GM12878 (cell line): Measurements from ENCODE around the gene KCNV2. TPM values are rescaled to one million over a fixed set of nuclear protein-coding genes. Genes with fewer than 3 reads are reported as not detected.

ENCODE experiments used
- ATAC-seq: fragments of 200-7000 bp; cut with Tn5 transposase; 3 replicates; pipeline ENCODE4 v1.9.1; 2020; ENCODE audit warnings: mild to moderate bottlenecking, moderate library complexity
- BruUV-seq: library from RNA; stranded (reverse); fragments of 400-500 nt; replicated peaks from 2 replicates; lab custom pipeline; 2021; lab: Mats Ljungman, UMichigan
- CTCF ChIA-PET: fragments of 300-600 bp; sonication (Branson Sonifier 250); formaldehyde crosslinking; extraction: SDS; loops from one replicate; lab custom pipeline; 2021; ENCODE audit warnings: inconsistent platforms; lab: Yijun Ruan, JAX
- POLR2A ChIA-PET: fragments of 350-600 bp; formaldehyde crosslinking; extraction: SDS; loops from one replicate; lab custom pipeline; 2021; ENCODE audit warnings: inconsistent platforms; lab: Charles Lee
- RAD21 ChIA-PET: fragments of 300-600 bp; sonication (Branson Sonifier 250); formaldehyde crosslinking; loops from one replicate; lab custom pipeline; 2023; ENCODE audit warnings: antibody characterized with exemption; ENCODE audit not compliant: unreplicated experiment; lab: Charles Lee
- SMC1A ChIA-PET: fragments of 300-600 bp; sonication (Branson Sonifier 250); formaldehyde crosslinking; loops from one replicate; lab custom pipeline; 2023; ENCODE audit not compliant: unreplicated experiment, uncharacterized antibody; lab: Charles Lee
- DNase-seq: peaks from one replicate; pipeline ENCODE4 v3.0.0-alpha.2; 2011; ENCODE audit warnings: low read depth, low spot score
- FAIRE-seq: peaks from 3 replicates; lab custom pipeline; 2011; peaks lifted over from hg19 to GRCh38; lab: Jason Lieb, UNC
- H2AFZ ChIP-seq: 2 replicates; pipeline ENCODE4 v1.6.0; 2011; ENCODE audit warnings: low read depth, low read length, control low read depth; ENCODE audit not compliant: control insufficient read depth
- H3K27ac ChIP-seq: 2 replicates; pipeline ENCODE4 v1.5.1; 2011; ENCODE audit warnings: control low read depth; ENCODE audit not compliant: control insufficient read depth, insufficient read depth
- H3K27me3 ChIP-seq, 2 experiments: replicated peaks in 1 of 2; 2 replicates each; pipeline versions ENCODE4 v1.6.0 to v1.6.1; 2011; ENCODE audit warnings: low read length in 1 of 2; ENCODE audit not compliant: control insufficient read depth in 2 of 2, insufficient read depth in 2 of 2
- H3K36me3 ChIP-seq, 2 experiments: 2 replicates each; pipeline ENCODE4 v1.5.1; 2011; ENCODE audit warnings: low read length in 1 of 2; ENCODE audit not compliant: control insufficient read depth in 2 of 2, insufficient read depth in 2 of 2
- H3K4me1 ChIP-seq: 2 replicates; pipeline ENCODE4 v1.6.1; 2011; ENCODE audit warnings: mild to moderate bottlenecking, low read length, moderate library complexity, mixed read lengths; ENCODE audit not compliant: control insufficient read depth, insufficient read depth
- H3K4me2 ChIP-seq: 2 replicates; pipeline ENCODE4 v1.6.0; 2011; ENCODE audit warnings: control low read depth; ENCODE audit not compliant: control insufficient read depth, insufficient read depth
- H3K4me3 ChIP-seq: fragments of 200-600 bp; sonication (generic); 2 replicates; pipeline ENCODE4 v1.5.1; 2016
- H3K79me2 ChIP-seq: 2 replicates; pipeline ENCODE4 v1.6.0; 2011; ENCODE audit warnings: low read length; ENCODE audit not compliant: control insufficient read depth, insufficient read depth
- H3K9ac ChIP-seq: 2 replicates; pipeline ENCODE4 v1.8.0; 2011; ENCODE audit warnings: low read length, control low read depth, mixed read lengths; ENCODE audit not compliant: control insufficient read depth, insufficient read depth
- H3K9me3 ChIP-seq: replicated peaks from 3 replicates; pipeline ENCODE4 v1.5.1; 2011; ENCODE audit warnings: mild to moderate bottlenecking, low read length; ENCODE audit not compliant: control insufficient read depth, insufficient read depth
- H4K20me1 ChIP-seq: 2 replicates; pipeline ENCODE4 v1.6.0; 2011; ENCODE audit not compliant: control insufficient read depth, insufficient read depth
- E2F8 ChIP-seq: fragments of 450-650 bp; IDR thresholded peaks from 2 replicates; pipeline ENCODE4 v1.6.1; 2018; ENCODE audit warnings: mild to moderate bottlenecking, low read depth, moderate library complexity; ENCODE audit not compliant: partially characterized antibody
- FOXM1 ChIP-seq: IDR thresholded peaks from 2 replicates; pipeline ENCODE4 v1.6.1; 2012; ENCODE audit warnings: low read depth, mild to moderate bottlenecking, inconsistent platforms, low read length, moderate library complexity
- HDAC2 ChIP-seq: fragments of 200-600 bp; sonication (generic); IDR thresholded peaks from 2 replicates; pipeline ENCODE4 v1.6.1; 2017
- JUNB ChIP-seq: IDR thresholded peaks from 2 replicates; pipeline ENCODE4 v1.6.1; 2016; ENCODE audit warnings: antibody characterized with exemption, mild to moderate bottlenecking
- KLF5 ChIP-seq: fragments of 450-650 bp; IDR thresholded peaks from 2 replicates; pipeline ENCODE4 v1.6.1; 2014; ENCODE audit warnings: mild to moderate bottlenecking; ENCODE audit not compliant: partially characterized antibody
- NKRF ChIP-seq: fragments of 450-650 bp; conservative IDR thresholded peaks from 2 replicates; pipeline ENCODE4 v1.6.1; 2017; ENCODE audit warnings: mild to moderate bottlenecking, moderate library complexity
- NR2C1 ChIP-seq: fragments of 450-650 bp; IDR thresholded peaks from 2 replicates; pipeline ENCODE4 v1.6.1; 2017; ENCODE audit warnings: antibody characterized with exemption, mild to moderate bottlenecking, moderate library complexity
- NRF1 ChIP-seq: conservative IDR thresholded peaks from 2 replicates; pipeline ENCODE4 v1.6.1; 2011; ENCODE audit warnings: mild to moderate bottlenecking, low read depth, low read length, improper control_type of control experiment
- POU2F2 ChIP-seq: IDR thresholded peaks from 3 replicates; pipeline ENCODE4 v1.6.1; 2011; ENCODE audit warnings: low read depth, mild to moderate bottlenecking, low read length, borderline replicate concordance
- RBBP5 ChIP-seq: fragments of 200-600 bp; sonication (generic); conservative IDR thresholded peaks from 2 replicates; pipeline ENCODE4 v1.6.1; 2016
- SIN3A ChIP-seq: IDR thresholded peaks from 2 replicates; pipeline ENCODE4 v1.6.1; 2012; ENCODE audit warnings: low read depth, low read length, improper control_type of control experiment
- SMAD1 ChIP-seq: fragments of 450-650 bp; IDR thresholded peaks from 2 replicates; pipeline ENCODE4 v1.6.1; 2018; ENCODE audit warnings: mild to moderate bottlenecking, low read depth; ENCODE audit not compliant: partially characterized antibody
- SREBF1 ChIP-seq: IDR thresholded peaks from 2 replicates; pipeline ENCODE4 v1.6.1; 2012; ENCODE audit warnings: mild to moderate bottlenecking, low read length
- SRF ChIP-seq, 2 experiments: IDR thresholded peaks; 2 replicates each; pipeline ENCODE4 v1.6.1; 2011; ENCODE audit warnings: low read depth in 2 of 2, low read length in 2 of 2, mild to moderate bottlenecking in 1 of 2, moderate library complexity in 1 of 2
- STAT3 ChIP-seq: IDR thresholded peaks from 2 replicates; pipeline ENCODE4 v1.6.1; 2011; ENCODE audit warnings: low read depth, low read length, improper control_type of control experiment
- USF1 ChIP-seq: IDR thresholded peaks from 2 replicates; pipeline ENCODE4 v1.6.1; 2011; ENCODE audit warnings: borderline replicate concordance, low read depth, mild to moderate bottlenecking, moderate library complexity, mixed read lengths, low read length; ENCODE audit not compliant: insufficient read depth; ENCODE audit errors: extremely low read length
- ZNF24 ChIP-seq: fragments of 450-650 bp; IDR thresholded peaks from 2 replicates; pipeline ENCODE4 v1.6.1; 2017; ENCODE audit warnings: antibody characterized with exemption, mild to moderate bottlenecking
- ZNF274 ChIP-seq: IDR thresholded peaks from one replicate; pipeline ENCODE4 v1.8.0; 2011; ENCODE audit not compliant: insufficient read length, insufficient read depth
- WGBS: methylation state at CpG from one replicate; pipeline ENCODE4 v1.1.6; 2016; ENCODE audit warnings: low lambda C conversion rate; ENCODE audit not compliant: insufficient replicate concordance, insufficient coverage; ENCODE audit errors: missing lambda C conversion rate; 5-methylcytosine and 5-hydroxymethylcytosine counted together
- in situ Hi-C: fragments of 300-500 bp; cut with MboI; formaldehyde crosslinking; loops from 9 replicates; pipeline ENCODE4 v1.14.3; 2018; ENCODE audit warnings: mixed read lengths
- intact Hi-C: fragments of 100-400 bp; cut with micrococcal nuclease; formaldehyde crosslinking; loops from one replicate; pipeline ENCODE4 v1.14.2; 2022; ENCODE audit not compliant: unreplicated experiment
- polyA plus RNA-seq, 11 experiments: library from polyadenylated mRNA; depleted of rRNA in 4 of 11; unstranded in 6 of 11; stranded (reverse) in 5 of 11; fragments of >200 nt; fragmentation: Nextera tagmentation in 4 of 11; fragmentation: Illumina TruSeq in 1 of 11; extraction: Ambion mirVana in 4 of 11; extraction: Trizol in 1 of 11; gene quantifications; 1 replicate in 1 of 11; 2 replicates in 10 of 11; pipeline versions ENCODE4 v1.2.1 to v1.2.3, GENCODE V29; 2011 to 2016; ENCODE audit warnings: inconsistent platforms in 2 of 11, missing spikeins in 2 of 11, low read depth in 1 of 11
- total RNA-seq, 4 experiments: library from RNA; depleted of rRNA in 3 of 4; stranded (reverse); fragments of >200 nt in 3 of 4; fragmentation: Illumina TruSeq in 1 of 4; extraction: Trizol in 1 of 4; gene quantifications; 2 replicates each; pipeline versions ENCODE4 v1.2.1 to v1.2.3, GENCODE V29; 2013 to 2021

The KCNV2 gene
- total and polyA plus RNA-seq, 10 of the 15 experiments (the other 5 are each of a cell fraction or from before 2014, with no cell fraction given), result 0.04 to 0.37 (median 0.09) TPM; not detected in 4

GRCh38 chr9:2727374-2727773 is 10.1 kb downstream of the KCNV2 start:
- in situ Hi-C loops (loop anchor here (10.0 kb wide), 1 partner anchor 593 kb away; no protein-coding TSS in a partner anchor), intact Hi-C loops (loop anchor here (5.0 to 10.0 kb wide), 5 partner anchors 70 to 595 kb away; partner anchors contain the start of gene VLDLR)
- Histone ChIP-seq H3K4me2 (no peak overlapping the region), H3K36me3 (no peaks in the 10 kb centered on the region), H3K27me3 (no peaks in the 10 kb centered on the region), H3K79me2 (no peaks in the 10 kb centered on the region), H3K4me3 (no peak overlapping the region), H3K27ac (no peak overlapping the region), H4K20me1 (no peaks in the 10 kb centered on the region), H3K9me3 (no peaks in the 10 kb centered on the region), H2AFZ (no peak overlapping the region), H3K4me1 (no peaks in the 10 kb centered on the region; the same call in 1 of the 2 replicates), H3K9ac (no peak overlapping the region)
- ATAC-seq (no peak), FAIRE-seq (no peak), DNase-seq (no peak)
- SMC1A ChIA-PET, result interaction anchor here (0.6 to 3.8 kb wide), 32 partner anchors 10 to 601 kb away, joined by 3 to 26 read pairs (median 5); no protein-coding TSS in a partner anchor
- no TSS peak for BruUV-seq
- CTCF ChIA-PET, result interaction anchor here (0.6 to 3.6 kb wide), 47 partner anchors 8 to 595 kb away, joined by 3 to 25 read pairs (median 5); no protein-coding TSS in a partner anchor
- POLR2A ChIA-PET, result no interaction called here
- no peak for TF ChIP-seq STAT3
- TF ChIP-seq FOXM1, result no peak
- TF ChIP-seq SIN3A, result no peak
- no peak for TF ChIP-seq USF1
- TF ChIP-seq RBBP5, result no peak
- no peak for TF ChIP-seq KLF5
- TF ChIP-seq NR2C1, result no peak
- TF ChIP-seq POU2F2, result no peak
- no peak for TF ChIP-seq JUNB
- no peak for TF ChIP-seq NRF1
- no peak for TF ChIP-seq SMAD1
- no peak for TF ChIP-seq ZNF24
- TF ChIP-seq ZNF274, result no peak
- TF ChIP-seq HDAC2, result no peak
- TF ChIP-seq SREBF1, result no peak
- no peak for TF ChIP-seq E2F8
- TF ChIP-seq SRF (IDR thresholded peaks at IDR 0.05; ENCODE audit: low read depth in 2 of 2, low read length in 2 of 2), result no peak
- no peak for TF ChIP-seq NKRF
- 97% methylated on average over 2 of the region's 2 CpGs for WGBS
- RAD21 ChIA-PET, result interaction anchor here (1.0 to 2.9 kb wide), 24 partner anchors 12 to 785 kb away, joined by 3 to 39 read pairs (median 4); no protein-coding TSS in a partner anchor
